Activated naive CD4-positive, alpha-beta T cell treated with anti-CD3 and anti-CD28 coated beads, Interleukin-2, amount 50 U/mL, for 24 hours (primary cell): ENCODE measurements around the gene PSMD8.
"Not testable (repeated sequence)": the region's sequence is repeated elsewhere in the genome, so short reads cannot be mapped to it uniquely, and the experiment has no call there.

Experiments used
- H3K27ac Mint-ChIP-seq: one replicate; pipeline ENCODE4 v1.8.0; 2021; ENCODE audit warnings: mild to moderate bottlenecking, mixed read lengths
- H3K27me3 Mint-ChIP-seq: one replicate; pipeline ENCODE4 v1.8.0; 2021; ENCODE audit warnings: mixed read lengths
- H3K36me3 Mint-ChIP-seq: one replicate; pipeline ENCODE4 v1.8.0; 2021; ENCODE audit warnings: mixed read lengths
- H3K4me1 Mint-ChIP-seq: one replicate; pipeline ENCODE4 v1.8.0; 2021; ENCODE audit warnings: mixed read lengths
- H3K4me3 Mint-ChIP-seq: one replicate; pipeline ENCODE4 v1.8.0; 2021; ENCODE audit warnings: mild to moderate bottlenecking, mixed read lengths
- H3K9me3 Mint-ChIP-seq: one replicate; pipeline ENCODE4 v1.8.0; 2021; ENCODE audit warnings: mixed read lengths

PSMD8 gene

DNA sequence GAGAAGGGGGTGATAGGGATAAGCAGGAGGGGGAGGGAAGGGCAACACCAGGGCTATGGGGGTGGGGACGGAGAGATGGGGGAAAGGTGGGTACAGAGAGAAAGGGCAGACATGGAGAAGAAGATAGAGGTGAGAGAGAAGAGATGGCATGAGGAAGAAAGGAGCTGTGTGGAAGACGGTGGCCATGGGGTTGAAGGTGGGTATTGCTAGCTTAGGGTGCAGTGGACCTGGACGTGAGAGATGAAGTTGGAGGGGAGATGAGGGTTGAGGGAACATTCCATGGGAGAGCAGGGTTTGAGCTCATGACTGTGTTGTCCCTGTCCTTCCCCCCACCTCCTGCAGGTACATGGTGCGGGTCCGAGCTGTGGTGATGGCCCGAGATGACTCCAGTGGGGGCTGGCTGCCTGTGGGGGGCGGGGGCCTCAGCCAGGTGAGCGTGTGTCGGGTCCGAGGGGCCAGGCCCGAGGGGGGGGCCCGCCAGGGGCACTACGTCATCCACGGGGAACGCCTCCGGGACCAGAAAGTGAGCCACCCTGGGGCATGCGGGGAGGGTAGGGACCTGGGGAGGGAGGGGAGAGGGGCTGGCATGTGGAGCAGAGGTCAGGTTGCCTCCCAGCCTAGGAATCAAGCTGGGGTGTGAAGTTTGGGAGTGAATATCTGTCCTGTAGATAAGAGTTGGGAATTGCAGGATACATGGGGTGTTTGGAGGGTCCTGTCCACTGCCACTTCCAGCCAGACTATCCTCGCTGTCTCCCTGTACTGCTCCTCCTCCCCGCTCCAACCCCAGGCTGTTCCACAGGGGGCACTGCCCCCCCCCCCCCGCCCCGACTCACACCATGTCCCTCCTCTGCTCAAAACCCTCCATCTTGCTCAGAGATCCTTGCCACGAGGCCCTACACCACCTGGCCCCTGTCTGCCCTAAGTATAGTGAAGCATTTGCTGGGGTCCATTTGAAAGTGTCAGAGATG is 15.9 kb downstream of the PSMD8 start:
- H3K4me1 Mint-ChIP-seq = peaks cover 39% of the 10 kb centered on the region
- H3K27ac Mint-ChIP-seq = no peak overlapping the region
- no peaks in the 10 kb centered on the region for H3K9me3 Mint-ChIP-seq
- peaks cover 5% of the 10 kb centered on the region for H3K27me3 Mint-ChIP-seq
- peaks cover 3% of the 10 kb centered on the region for H3K36me3 Mint-ChIP-seq
- H3K4me3 Mint-ChIP-seq = no peak overlapping the region

GRCh38 chr19:38391911-38392464 is 17.6 kb downstream of the PSMD8 start:
- no peaks in the 10 kb centered on the region for H3K9me3 Mint-ChIP-seq
- peaks cover 48% of the 10 kb centered on the region for H3K4me1 Mint-ChIP-seq
- no peak overlapping the region for H3K4me3 Mint-ChIP-seq
- peaks cover 5% of the 10 kb centered on the region for H3K27me3 Mint-ChIP-seq
- no peak overlapping the region for H3K27ac Mint-ChIP-seq
- H3K36me3 Mint-ChIP-seq = peaks cover 3% of the 10 kb centered on the region

DNA sequence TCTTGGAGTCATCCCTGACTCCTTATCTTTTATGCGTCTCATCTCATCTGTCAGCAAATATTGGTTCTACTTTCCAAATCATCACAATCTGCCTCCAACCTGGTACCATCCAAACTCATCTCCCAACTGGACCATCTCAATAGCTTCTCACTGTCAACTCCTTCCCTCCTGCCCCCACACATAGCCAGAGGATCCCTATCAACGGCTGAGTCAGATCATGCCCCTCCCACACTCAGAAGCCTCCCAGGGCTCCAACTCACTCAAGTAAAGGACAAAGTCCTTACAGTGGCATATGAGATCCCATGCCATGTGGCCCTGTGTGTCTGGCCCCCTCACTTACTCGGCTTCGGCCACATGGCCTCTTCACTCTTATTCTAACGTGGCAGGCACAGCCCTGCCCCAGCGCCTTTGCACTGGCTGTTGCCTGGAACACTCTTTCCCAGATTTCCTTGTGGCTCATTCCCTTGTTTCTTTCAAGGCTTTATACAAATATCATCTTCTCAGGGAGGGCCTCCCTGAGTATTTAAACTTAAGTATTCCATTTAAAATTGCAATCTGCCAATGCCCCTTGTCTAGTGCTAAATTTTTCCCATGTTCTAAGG is 18.4 kb downstream of the PSMD8 start:
- Mint-ChIP-seq H3K9me3 (no peaks in the 10 kb centered on the region), H3K4me3 (no peak overlapping the region)

DNA sequence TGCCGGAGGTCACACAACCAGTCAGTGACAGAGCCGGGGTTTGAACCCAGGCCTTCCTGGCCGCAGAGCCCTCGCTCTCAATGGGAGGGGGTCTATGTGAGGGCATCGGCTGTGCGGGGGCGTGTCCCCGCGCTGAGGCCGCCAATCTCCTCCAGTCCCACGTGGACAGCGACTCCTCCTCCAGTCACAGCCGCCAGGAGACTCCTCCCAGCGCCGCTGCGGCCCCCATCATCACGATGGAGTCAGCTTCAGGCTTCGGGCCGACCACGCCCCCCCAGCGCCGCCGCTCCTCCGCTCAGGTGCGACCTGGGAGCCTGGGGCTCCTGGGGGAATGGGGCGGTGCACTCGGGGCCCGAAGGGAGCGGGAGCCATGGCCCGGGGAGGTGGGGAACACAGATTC is 20.1 kb downstream of the PSMD8 start:
- H3K27ac Mint-ChIP-seq = peak overlapping the region; percentile 66
- H3K36me3 Mint-ChIP-seq = no peaks in the 10 kb centered on the region
- H3K27me3 Mint-ChIP-seq = no peaks in the 10 kb centered on the region

More for the DNA sequence above, 18.4 kb downstream of the PSMD8 start:
- H3K4me1 Mint-ChIP-seq = peaks cover 42% of the 10 kb centered on the region
- H3K27me3 Mint-ChIP-seq = peaks cover 2% of the 10 kb centered on the region
- peak overlapping the region; percentile 10 for H3K27ac Mint-ChIP-seq
- no peaks in the 10 kb centered on the region for H3K36me3 Mint-ChIP-seq

DNA sequence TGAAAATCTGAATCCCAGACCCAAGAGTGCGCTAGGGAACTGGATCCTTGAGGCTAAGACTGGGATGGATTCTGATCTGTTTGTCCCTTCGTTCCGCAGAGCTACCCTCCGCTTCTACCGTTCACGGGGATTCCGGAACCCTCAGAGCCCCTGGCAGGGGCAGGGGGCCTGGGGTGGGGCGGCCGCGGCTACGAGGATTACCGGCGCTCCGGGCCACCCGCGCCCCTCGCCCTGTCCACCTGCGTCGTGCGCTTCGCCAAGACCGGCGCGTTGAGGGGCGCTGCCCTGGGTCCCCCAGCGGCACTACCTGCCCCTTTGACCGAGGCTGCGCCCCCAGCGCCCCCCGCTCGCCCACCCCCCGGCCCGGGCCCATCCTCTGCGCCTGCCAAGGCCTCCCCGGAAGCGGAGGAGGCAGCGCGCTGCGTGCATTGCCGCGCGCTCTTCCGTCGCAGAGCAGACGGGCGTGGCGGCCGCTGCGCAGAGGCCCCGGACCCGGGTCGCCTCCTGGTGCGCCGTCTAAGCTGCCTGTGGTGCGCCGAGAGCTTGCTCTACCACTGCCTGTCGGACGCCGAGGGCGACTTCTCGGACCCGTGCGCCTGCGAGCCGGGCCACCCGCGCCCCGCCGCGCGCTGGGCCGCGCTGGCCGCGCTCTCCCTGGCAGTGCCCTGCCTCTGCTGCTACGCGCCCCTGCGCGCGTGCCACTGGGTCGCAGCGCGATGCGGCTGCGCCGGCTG is 21.2 kb downstream of the PSMD8 start:
- Mint-ChIP-seq H3K4me3 (peak overlapping the region; percentile 84), H3K4me1 (peaks cover 28% of the 10 kb centered on the region), H3K36me3 (no peaks in the 10 kb centered on the region), H3K27ac (no peak overlapping the region), H3K27me3 (no peaks in the 10 kb centered on the region), H3K9me3 (no peaks in the 10 kb centered on the region)

More for the DNA sequence above, 20.1 kb downstream of the PSMD8 start:
- no peaks in the 10 kb centered on the region for H3K9me3 Mint-ChIP-seq
- peak overlapping the region; percentile 75 for H3K4me3 Mint-ChIP-seq
- peaks cover 34% of the 10 kb centered on the region for H3K4me1 Mint-ChIP-seq

DNA sequence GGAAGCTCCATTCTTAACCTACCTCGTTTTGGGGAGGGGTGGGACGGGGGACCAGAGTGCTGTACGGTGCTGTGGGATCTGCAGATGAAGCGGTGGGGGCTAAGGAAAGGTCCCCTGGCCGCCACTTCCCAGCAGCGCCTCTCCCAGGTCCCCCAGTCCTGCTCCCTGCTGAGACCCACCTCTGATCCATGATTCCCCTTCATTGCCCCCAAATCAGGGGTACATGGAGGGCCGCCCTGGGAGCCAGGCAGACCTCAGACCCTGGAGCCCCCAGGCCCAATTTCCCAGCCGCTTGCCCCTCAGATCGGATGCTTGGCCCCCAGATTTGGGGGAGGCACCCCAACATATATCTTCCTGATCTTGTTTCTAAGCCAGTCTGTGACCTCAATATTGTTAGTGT is 24.7 kb downstream of the PSMD8 start:
- Mint-ChIP-seq H3K27me3 (no peaks in the 10 kb centered on the region), H3K4me1 (peaks cover 31% of the 10 kb centered on the region), H3K4me3 (no peak overlapping the region), H3K27ac (peak overlapping the region; percentile 71), H3K9me3 (no peaks in the 10 kb centered on the region), H3K36me3 (no peaks in the 10 kb centered on the region)

DNA sequence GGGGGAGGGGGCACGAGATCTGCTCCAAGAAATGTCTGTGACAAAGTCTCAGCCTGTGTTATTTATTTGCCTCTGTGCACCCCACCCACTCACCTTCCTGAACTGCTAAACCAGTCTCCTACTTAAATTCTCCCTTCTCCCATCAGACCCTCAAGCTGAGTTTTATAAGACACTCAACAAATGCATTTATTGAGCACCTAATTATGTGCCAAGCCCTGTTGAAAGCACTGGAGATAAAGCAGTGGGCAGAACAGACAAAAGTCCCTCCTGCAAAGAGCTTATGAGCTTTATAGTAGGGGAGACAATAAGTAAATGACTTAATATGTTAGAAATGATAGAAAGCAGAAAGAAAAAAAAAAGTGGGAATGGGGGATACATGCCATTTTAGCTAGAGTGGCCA is 25.2 kb downstream of the PSMD8 start:
- no peaks in the 10 kb centered on the region for H3K9me3 Mint-ChIP-seq
- H3K4me3 Mint-ChIP-seq = no peak overlapping the region
- H3K4me1 Mint-ChIP-seq = peaks cover 31% of the 10 kb centered on the region
- no peaks in the 10 kb centered on the region for H3K36me3 Mint-ChIP-seq
- H3K27me3 Mint-ChIP-seq = no peaks in the 10 kb centered on the region
- peak overlapping the region; percentile 71 for H3K27ac Mint-ChIP-seq

DNA sequence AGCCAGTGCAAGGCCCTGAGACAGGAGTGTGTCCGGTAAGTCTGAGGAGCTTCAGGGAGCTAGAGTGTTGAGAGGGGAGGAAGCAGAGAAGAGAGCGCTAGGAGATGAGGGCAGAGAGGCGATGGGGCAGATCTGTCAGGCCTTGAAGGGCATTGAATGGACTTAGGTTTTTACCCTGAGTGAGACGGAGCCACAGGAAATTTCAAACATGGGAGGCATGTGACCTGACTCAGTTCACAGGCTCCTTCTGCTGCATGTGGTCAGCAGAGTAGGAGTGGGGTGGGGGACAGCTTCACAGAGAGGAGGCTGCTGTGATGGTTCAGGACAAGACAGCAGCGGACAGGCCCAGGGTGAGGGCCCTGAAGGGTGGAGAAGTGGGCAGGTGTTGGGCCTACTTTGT is 26.0 kb downstream of the PSMD8 start:
- H3K27ac Mint-ChIP-seq = peak overlapping the region; percentile 24
- peaks cover 28% of the 10 kb centered on the region for H3K4me1 Mint-ChIP-seq
- no peaks in the 10 kb centered on the region for H3K27me3 Mint-ChIP-seq
- peak overlapping the region; percentile 30 for H3K4me3 Mint-ChIP-seq
- H3K36me3 Mint-ChIP-seq = no peaks in the 10 kb centered on the region
- no peaks in the 10 kb centered on the region for H3K9me3 Mint-ChIP-seq

DNA sequence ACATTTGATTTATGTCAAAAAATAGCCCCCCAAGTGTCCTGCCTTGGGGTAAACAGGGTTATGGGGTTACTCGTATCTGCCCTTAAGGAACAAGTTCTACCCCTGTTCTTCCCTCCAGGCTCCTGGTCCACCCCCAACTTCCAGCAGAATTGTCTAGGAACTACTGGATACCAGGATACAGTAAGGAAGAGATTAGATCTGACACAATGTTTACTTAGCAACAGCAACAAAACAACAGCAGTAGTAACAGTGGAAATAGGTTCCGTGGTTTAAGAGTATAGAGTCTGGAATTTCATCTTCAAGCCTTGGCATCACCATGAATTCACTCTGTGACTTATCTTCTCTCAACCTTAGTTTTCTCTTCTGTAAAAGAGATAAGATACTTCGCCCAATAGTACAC is 26.8 kb downstream of the PSMD8 start:
- Mint-ChIP-seq H3K9me3 (no peaks in the 10 kb centered on the region), H3K36me3 (no peaks in the 10 kb centered on the region), H3K4me3 (no peak overlapping the region), H3K27ac (no peak overlapping the region), H3K27me3 (no peaks in the 10 kb centered on the region), H3K4me1 (peaks cover 28% of the 10 kb centered on the region)

DNA sequence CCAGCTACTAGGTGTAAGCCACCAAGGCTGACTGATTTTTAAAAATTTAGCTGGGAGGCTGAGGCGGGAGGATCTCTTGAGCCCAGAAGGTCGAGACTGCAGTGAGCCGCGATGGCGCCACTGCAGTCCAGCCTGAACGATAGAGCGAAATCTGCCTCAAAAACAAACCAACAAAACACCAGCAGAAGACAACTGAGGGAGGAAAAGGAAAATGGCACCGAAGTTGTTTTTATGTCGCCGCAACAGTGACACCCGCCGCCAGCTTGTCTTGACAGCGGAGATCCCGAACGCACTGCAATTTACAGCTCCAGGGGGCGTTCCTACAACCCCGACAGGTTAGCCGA is 28.2 kb downstream of the PSMD8 start:
- Mint-ChIP-seq H3K4me3 (peak overlapping the region; percentile 93), H3K9me3 (no peaks in the 10 kb centered on the region), H3K4me1 (peaks cover 19% of the 10 kb centered on the region), H3K27ac (peak overlapping the region; percentile 5), H3K27me3 (no peaks in the 10 kb centered on the region), H3K36me3 (no peaks in the 10 kb centered on the region)

DNA sequence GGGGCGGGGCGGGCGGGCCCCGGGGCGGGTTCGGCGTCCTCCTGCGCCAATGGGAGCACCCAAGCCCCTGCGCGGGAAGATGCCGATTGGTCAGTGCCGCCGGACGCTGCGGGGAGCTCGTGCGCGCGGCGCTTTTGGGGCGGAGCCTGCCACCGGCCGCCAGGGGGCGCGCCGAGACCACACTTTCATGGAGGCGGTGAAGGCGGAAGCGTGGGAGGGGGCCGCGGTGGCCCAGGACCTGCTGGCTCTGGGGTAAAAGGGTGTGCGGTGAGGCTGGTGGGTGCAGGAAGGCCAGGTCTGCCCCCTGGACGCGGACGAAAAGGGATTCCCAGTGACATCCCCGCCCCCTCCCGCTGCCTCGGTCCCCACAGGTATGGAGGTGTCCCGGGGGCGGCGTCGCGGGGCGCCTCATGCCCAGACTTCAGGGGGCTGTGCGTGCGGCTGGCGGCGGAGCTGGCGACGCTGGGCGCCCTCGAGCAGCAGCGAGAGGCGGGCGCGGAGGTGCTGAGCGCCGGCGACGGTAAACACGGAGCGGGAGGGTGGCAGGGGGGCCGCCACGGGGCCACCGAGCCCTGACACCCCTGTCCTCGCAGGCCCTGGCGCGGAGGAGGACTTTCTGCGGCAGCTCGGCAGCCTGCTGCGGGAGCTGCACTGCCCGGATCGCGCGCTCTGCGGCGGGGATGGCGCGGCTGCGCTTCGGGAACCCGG is 28.8 kb downstream of the PSMD8 start, which contains the start of gene FAM98C:
FAM98C (plus strand) TSS at position 127 of the 708 bp plus-strand sequence; CDS start at position 188, 61 bp downstream.
- Mint-ChIP-seq H3K36me3 (no peaks in the 10 kb centered on the region), H3K27ac (peak within 1 kb of the TSS; percentile 95), H3K9me3 (no peaks in the 10 kb centered on the region), H3K4me3 (peak within 1 kb of the TSS; percentile 93), H3K4me1 (peaks cover 19% of the 10 kb centered on the region), H3K27me3 (no peaks in the 10 kb centered on the region)

DNA sequence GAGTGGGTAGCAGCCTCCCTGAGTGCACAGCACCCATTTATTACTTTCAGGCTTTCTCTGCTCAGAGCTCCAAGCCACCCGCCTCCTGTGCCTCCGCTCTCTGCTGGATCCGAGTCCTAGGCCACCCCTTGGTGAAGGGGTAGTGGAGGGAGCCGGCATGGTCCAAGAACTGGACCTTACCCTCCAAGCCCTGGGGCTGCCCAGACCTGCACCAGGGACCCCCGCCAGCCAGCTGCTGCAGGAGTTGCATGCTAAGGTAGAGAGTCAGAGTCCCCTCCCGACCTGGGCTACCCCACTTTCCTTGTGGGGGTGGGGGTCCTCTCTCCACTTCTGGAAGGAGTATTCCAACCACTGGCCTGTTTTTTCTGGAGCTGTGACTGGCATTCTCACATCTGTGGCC is 30.5 kb downstream of the PSMD8 start:
- Mint-ChIP-seq H3K4me1 (peaks cover 19% of the 10 kb centered on the region), H3K4me3 (peak overlapping the region; percentile 93), H3K27me3 (no peaks in the 10 kb centered on the region), H3K27ac (no peak overlapping the region), H3K9me3 (no peaks in the 10 kb centered on the region), H3K36me3 (no peaks in the 10 kb centered on the region)

GRCh38 chr19:38405276-38405675 is 30.9 kb downstream of the PSMD8 start:
- peaks cover 19% of the 10 kb centered on the region for H3K4me1 Mint-ChIP-seq
- no peaks in the 10 kb centered on the region for H3K36me3 Mint-ChIP-seq
- H3K27me3 Mint-ChIP-seq = no peaks in the 10 kb centered on the region
- peak overlapping the region; percentile 17 for H3K27ac Mint-ChIP-seq
- peak overlapping the region; percentile 55 for H3K4me3 Mint-ChIP-seq
- no peaks in the 10 kb centered on the region for H3K9me3 Mint-ChIP-seq

DNA sequence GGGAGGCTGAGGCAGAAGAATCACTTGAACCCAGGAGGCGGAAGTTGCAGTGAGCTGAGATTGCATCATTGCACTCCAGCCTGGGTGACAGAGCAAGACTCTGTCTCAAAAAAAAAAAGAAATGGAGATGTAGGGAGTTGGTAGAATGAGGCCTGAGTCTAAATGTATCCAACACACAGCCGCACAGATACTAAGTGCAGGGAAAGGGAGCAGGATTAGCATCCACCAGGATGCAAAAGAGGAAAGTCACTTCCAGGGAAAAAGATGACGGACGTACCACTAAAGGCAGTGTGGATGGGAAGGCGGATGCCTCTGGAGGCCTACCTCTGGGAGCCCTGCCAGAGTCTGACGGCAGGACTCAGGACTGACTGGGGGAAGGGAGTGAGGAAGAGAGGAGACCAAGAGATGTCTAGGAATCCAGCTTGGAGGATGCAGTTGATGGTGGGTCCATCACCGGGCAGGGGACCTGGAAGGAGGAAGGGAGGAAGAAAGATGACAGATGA is 35.3 kb downstream of the PSMD8 start:
- H3K4me1 Mint-ChIP-seq = peaks cover 3% of the 10 kb centered on the region
- H3K9me3 Mint-ChIP-seq = no peaks in the 10 kb centered on the region
- H3K36me3 Mint-ChIP-seq = no peaks in the 10 kb centered on the region
- H3K27me3 Mint-ChIP-seq = no peaks in the 10 kb centered on the region
- H3K4me3 Mint-ChIP-seq = no peak overlapping the region
- H3K27ac Mint-ChIP-seq = no peak overlapping the region

- H3K9me3 Mint-ChIP-seq, H3K27ac Mint-ChIP-seq, H3K27me3 Mint-ChIP-seq, H3K4me1 Mint-ChIP-seq, H3K4me3 Mint-ChIP-seq, H3K36me3 Mint-ChIP-seq: not testable (repeated sequence)
Observed at GRCh38 chr19:38410407-38410806, 36.0 kb downstream of the PSMD8 start.
